A673 (cell line): ENCODE data around the gene APLP2.

ENCODE experiments used
- EZH2 ChIP-seq: fragments of 200-600 bp; sonication (generic); IDR thresholded peaks from 2 replicates; pipeline ENCODE4 v1.6.1; 2017; ENCODE audit warnings: borderline replicate concordance, low read depth, mild to moderate bottlenecking, mixed read lengths, antibody characterized with exemption, low read length; ENCODE audit not compliant: poor library complexity, severe bottlenecking
- TF ChIP-seq, protein P1 (sequence below): fragments of 300-800, 200-600 bp; sonication (generic); conservative IDR thresholded peaks from 2 replicates; pipeline ENCODE4 v1.5.1; 2017; ENCODE audit warnings: low read depth, mild to moderate bottlenecking, antibody characterized with exemption, low read length, moderate library complexity, mixed read lengths

DNA sequence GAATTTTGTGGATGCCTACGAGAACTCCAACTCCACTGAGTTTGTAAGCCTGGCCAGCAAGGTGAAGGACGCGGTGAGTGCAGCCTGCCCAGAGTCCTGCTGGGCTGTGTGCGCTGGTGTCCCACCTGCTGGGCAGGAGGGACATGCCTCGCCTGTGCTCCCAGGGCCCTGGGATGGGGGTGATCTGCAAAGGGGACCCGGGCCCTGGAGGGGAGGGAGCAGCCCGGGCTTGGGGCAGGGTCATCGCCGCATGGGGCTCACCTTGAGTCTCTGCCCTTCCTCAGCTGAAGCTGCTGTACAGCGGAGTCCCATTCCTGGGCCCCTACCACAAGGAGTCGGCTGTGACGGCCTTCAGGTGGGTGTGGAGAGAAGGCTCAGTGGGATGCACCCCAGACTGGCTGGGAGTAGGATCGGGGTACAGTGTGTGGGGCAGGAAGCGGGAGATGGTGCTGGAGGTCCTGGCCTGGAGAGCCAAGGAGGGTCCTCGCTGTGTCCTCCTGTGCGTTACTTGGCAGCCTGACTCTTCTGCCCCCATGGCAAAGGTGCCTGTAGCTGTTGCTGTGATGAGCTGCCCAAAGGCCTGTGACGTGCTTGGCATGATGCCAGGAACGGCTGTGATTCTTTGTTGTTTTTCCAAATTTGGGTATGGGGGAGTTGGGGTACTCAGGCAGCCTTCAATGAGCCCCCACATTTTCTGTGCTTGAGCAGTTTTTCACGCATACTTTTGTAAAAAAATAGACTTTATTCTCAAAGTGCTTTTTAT lies 119.1 kb downstream of the APLP2 start:
- TF ChIP-seq EZH2, result no peak
- TF ChIP-seq, protein P1, sequence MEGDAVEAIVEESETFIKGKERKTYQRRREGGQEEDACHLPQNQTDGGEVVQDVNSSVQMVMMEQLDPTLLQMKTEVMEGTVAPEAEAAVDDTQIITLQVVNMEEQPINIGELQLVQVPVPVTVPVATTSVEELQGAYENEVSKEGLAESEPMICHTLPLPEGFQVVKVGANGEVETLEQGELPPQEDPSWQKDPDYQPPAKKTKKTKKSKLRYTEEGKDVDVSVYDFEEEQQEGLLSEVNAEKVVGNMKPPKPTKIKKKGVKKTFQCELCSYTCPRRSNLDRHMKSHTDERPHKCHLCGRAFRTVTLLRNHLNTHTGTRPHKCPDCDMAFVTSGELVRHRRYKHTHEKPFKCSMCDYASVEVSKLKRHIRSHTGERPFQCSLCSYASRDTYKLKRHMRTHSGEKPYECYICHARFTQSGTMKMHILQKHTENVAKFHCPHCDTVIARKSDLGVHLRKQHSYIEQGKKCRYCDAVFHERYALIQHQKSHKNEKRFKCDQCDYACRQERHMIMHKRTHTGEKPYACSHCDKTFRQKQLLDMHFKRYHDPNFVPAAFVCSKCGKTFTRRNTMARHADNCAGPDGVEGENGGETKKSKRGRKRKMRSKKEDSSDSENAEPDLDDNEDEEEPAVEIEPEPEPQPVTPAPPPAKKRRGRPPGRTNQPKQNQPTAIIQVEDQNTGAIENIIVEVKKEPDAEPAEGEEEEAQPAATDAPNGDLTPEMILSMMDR, result no peak
